CD4-positive, alpha-beta memory T cell (primary cell): ENCODE results near the gene ATP6V1G2. TPM values are rescaled to one million over a fixed set of nuclear protein-coding genes. Genes with fewer than 3 reads are reported as not detected.
A peak's percentile ranks its signal among the peaks of the same experiment; 100 is the strongest.
"Not testable (repeated sequence)": the region's sequence is repeated elsewhere in the genome, so short reads cannot be mapped to it uniquely, and the experiment has no call there.

Experiments
- CTCF ChIA-PET: fragments of 350-600 bp; sonication (Branson Sonifier 250); formaldehyde crosslinking; loops from one replicate; lab custom pipeline; 2021; ENCODE audit warnings: inconsistent platforms; ENCODE audit not compliant: partially characterized antibody; lab: Charles Lee
- POLR2A ChIA-PET: fragments of 350-600 bp; sonication (Branson Sonifier 250); formaldehyde crosslinking; loops from one replicate; lab custom pipeline; 2021; ENCODE audit not compliant: partially characterized antibody; lab: Charles Lee
- DNase-seq, 5 donors: peaks; one replicate each; pipeline versions ENCODE4 v3.0.0 to v3.0.0-alpha.2; 2020 to 2022; ENCODE audit warnings: mixed read lengths in 1 of 5
- H3K27ac ChIP-seq: one replicate; pipeline ENCODE4 v1.7.0; 2013; ENCODE audit warnings: low read depth, low read length
- H3K27me3 ChIP-seq: 2 replicates; pipeline ENCODE4 v1.7.0; 2013; ENCODE audit warnings: mild to moderate bottlenecking, low read length, moderate library complexity; ENCODE audit not compliant: insufficient read depth
- H3K36me3 ChIP-seq: 2 replicates; pipeline ENCODE4 v1.7.0; 2013; ENCODE audit warnings: mild to moderate bottlenecking, low read length, moderate library complexity; ENCODE audit not compliant: insufficient read depth
- H3K4me1 ChIP-seq: 2 replicates; pipeline ENCODE4 v1.7.0; 2013; ENCODE audit warnings: mild to moderate bottlenecking, low read length, moderate library complexity; ENCODE audit not compliant: insufficient read depth
- H3K4me3 ChIP-seq, 2 donors: one replicate each; pipeline ENCODE4 v1.7.0; 2013; ENCODE audit warnings: low read length in 2 of 2, mild to moderate bottlenecking in 1 of 2
- H3K9me3 ChIP-seq, 2 donors: one replicate each; pipeline ENCODE4 v1.7.0; 2013; ENCODE audit warnings: low read length in 2 of 2, control low read depth in 1 of 2; ENCODE audit not compliant: control insufficient read depth in 1 of 2
- H3K27ac Mint-ChIP-seq, 7 donors: one replicate each; pipeline ENCODE4 v1.8.0; 2020 to 2021; ENCODE audit warnings: mixed read lengths in 7 of 7, mild to moderate bottlenecking in 6 of 7, inconsistent platforms in 3 of 7, moderate library complexity in 3 of 7
- H3K27me3 Mint-ChIP-seq, 2 donors: one replicate each; pipeline ENCODE4 v1.8.0; 2020 to 2021; ENCODE audit warnings: mixed read lengths in 2 of 2
- H3K36me3 Mint-ChIP-seq, 2 donors: one replicate each; pipeline ENCODE4 v1.8.0; 2020 to 2021; ENCODE audit warnings: mixed read lengths in 2 of 2, inconsistent platforms in 1 of 2, mild to moderate bottlenecking in 1 of 2
- H3K4me1 Mint-ChIP-seq, 4 donors: one replicate each; pipeline ENCODE4 v1.8.0; 2020 to 2021; ENCODE audit warnings: mixed read lengths in 4 of 4, mild to moderate bottlenecking in 1 of 4
- H3K4me3 Mint-ChIP-seq, 8 donors: one replicate each; pipeline ENCODE4 v1.8.0; 2020 to 2021; ENCODE audit warnings: mixed read lengths in 8 of 8, mild to moderate bottlenecking in 7 of 8, moderate library complexity in 6 of 8, inconsistent platforms in 3 of 8
- H3K9me3 Mint-ChIP-seq, 8 donors: one replicate each; pipeline ENCODE4 v1.8.0; 2020 to 2021; ENCODE audit warnings: mixed read lengths in 8 of 8, mild to moderate bottlenecking in 5 of 8, inconsistent platforms in 3 of 8, moderate library complexity in 1 of 8
- intact Hi-C: fragments of 100-400 bp; cut with micrococcal nuclease; formaldehyde crosslinking; loops from one replicate; pipeline ENCODE4 v1.15.1; 2023
- polyA plus RNA-seq, 2 donors: library from polyadenylated mRNA; unstranded; fragments of 300-500 nt; fragmentation: Illumina TruSeq; gene quantifications; one replicate each; pipeline ENCODE4 v1.2.3, GENCODE V29; 2021
- total RNA-seq, 2 experiments: library from RNA; stranded (reverse); gene quantifications; one replicate each; pipeline ENCODE4 v1.2.3, GENCODE V29; 2021

Gene ATP6V1G2
- total and polyA plus RNA-seq, 4 experiments from 2014 or later = 0.84 to 7.2 (median 3.5) TPM

DNA sequence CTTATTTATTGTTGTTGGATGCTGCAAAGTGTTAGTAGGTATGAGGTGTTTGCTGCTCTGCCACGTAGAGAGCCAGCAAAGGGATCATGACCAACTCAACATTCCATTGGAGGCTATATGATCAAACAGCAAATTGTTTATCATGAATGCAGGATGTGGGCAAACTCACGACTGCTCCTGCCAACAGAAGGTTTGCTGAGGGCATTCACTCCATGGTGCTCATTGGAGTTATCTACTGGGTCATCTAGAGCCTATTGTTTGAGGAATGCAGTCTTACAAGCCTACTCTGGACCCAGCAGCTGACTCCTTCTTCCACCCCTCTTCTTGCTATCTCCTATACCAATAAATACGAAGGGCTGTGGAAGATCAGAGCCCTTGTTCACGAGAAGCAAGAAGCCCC, 36.4 kb downstream of the ATP6V1G2 start:
- no peaks in the 10 kb centered on the region for H3K27me3 Mint-ChIP-seq
- no peaks in the 10 kb centered on the region for H3K9me3 ChIP-seq
- no peak overlapping the region for H3K4me3 ChIP-seq
- H3K27me3 ChIP-seq = no peaks in the 10 kb centered on the region
- DNase-seq = no peak
- ChIA-PET CTCF (no interaction called here), POLR2A (no interaction called here)
- peak overlapping the region in 1 of 7 donors; percentile 22 for H3K27ac Mint-ChIP-seq
- no peaks in the 10 kb centered on the region for H3K4me1 ChIP-seq
- H3K4me1 Mint-ChIP-seq = peaks cover 2 to 3% (median 3%) of the 10 kb centered on the region in 4 donors
- H3K4me3 Mint-ChIP-seq = no peak overlapping the region
- peaks cover 48% of the 10 kb centered on the region for H3K36me3 ChIP-seq
- intact Hi-C loops = no loop called here
- H3K9me3 Mint-ChIP-seq = no peaks in the 10 kb centered on the region
- H3K36me3 Mint-ChIP-seq = peaks cover 40 to 41% of the 10 kb centered on the region in 2 donors
- H3K27ac ChIP-seq = no peak overlapping the region

DNA sequence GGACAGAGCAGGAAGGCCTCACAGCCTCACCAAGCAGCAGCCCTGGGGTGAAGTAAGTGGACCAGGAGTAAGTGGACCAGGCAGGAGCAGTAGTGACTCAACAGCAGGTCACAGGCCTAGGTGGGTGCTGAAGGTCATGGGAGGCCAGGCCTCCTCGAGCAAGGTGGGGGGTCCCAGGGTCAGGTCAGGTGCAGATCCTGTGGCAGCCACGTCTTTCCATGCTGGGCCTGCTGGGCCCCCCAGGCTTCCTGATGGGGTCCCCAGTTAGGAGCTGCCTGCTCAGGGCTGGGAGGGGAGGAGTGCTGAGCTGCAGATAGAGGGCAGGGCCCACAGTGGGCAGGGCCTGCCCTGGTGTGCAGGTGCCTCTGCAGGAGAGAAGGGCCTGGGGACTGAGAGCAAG, 37.4 kb downstream of the ATP6V1G2 start:
- POLR2A ChIA-PET, intact Hi-C loops, H3K9me3 ChIP-seq, H3K9me3 Mint-ChIP-seq, CTCF ChIA-PET, H3K4me3 ChIP-seq, H3K4me1 ChIP-seq, DNase-seq, H3K27ac ChIP-seq, H3K4me1 Mint-ChIP-seq, H3K27me3 ChIP-seq, H3K27me3 Mint-ChIP-seq, H3K4me3 Mint-ChIP-seq: not testable (repeated sequence)
- Mint-ChIP-seq H3K27ac (peak overlapping the region in 1 of 7 donors; percentile 80), H3K36me3 (peaks cover 42% of the 10 kb centered on the region in 2 donors)
- peaks cover 51% of the 10 kb centered on the region for H3K36me3 ChIP-seq

GRCh38 chr6:31502586-31502985, 43.8 kb downstream of the ATP6V1G2 start:
- peaks cover 25% of the 10 kb centered on the region for H3K4me1 ChIP-seq
- intact Hi-C loops = no loop called here
- Mint-ChIP-seq H3K4me1 (peaks cover 35 to 65% (median 48%) of the 10 kb centered on the region in 4 donors), H3K36me3 (peaks cover 15 to 17% of the 10 kb centered on the region in 2 donors), H3K9me3 (no peaks in the 10 kb centered on the region), H3K4me3 (no peak overlapping the region), H3K27ac (peak overlapping the region in 5 of 7 donors; percentile 15 to 61 (median 54)), H3K27me3 (no peaks in the 10 kb centered on the region)
- no peaks in the 10 kb centered on the region for H3K9me3 ChIP-seq
- no peak for DNase-seq
- POLR2A ChIA-PET = interaction anchor here (1.6 kb wide), 1 partner anchor 39 kb away, joined by 6 read pairs; the partner anchor contains the start of gene DDX39B
- CTCF ChIA-PET = interaction anchor here (1.2 kb wide), 1 partner anchor 95 kb away, joined by 4 read pairs; no protein-coding TSS in a partner anchor
- H3K27ac ChIP-seq = no peak overlapping the region
- peaks cover 26% of the 10 kb centered on the region for H3K36me3 ChIP-seq
- no peak overlapping the region for H3K4me3 ChIP-seq
- no peaks in the 10 kb centered on the region for H3K27me3 ChIP-seq

GRCh38 chr6:31499648-31500047, 46.8 kb downstream of the ATP6V1G2 start:
- DNase-seq, H3K27me3 Mint-ChIP-seq, intact Hi-C loops, H3K9me3 Mint-ChIP-seq, H3K36me3 ChIP-seq, H3K9me3 ChIP-seq, H3K27ac ChIP-seq, H3K4me3 ChIP-seq, H3K27me3 ChIP-seq: not testable (repeated sequence)
- Mint-ChIP-seq H3K27ac (peak overlapping the region in 2 of 7 donors; percentile 47 to 85), H3K36me3 (peaks cover 0 to 13% of the 10 kb centered on the region in 2 donors), H3K4me3 (peak overlapping the region in 3 of 8 donors; percentile 86 to 88 (median 87)), H3K4me1 (peaks cover 49 to 84% (median 65%) of the 10 kb centered on the region in 4 donors)
- CTCF ChIA-PET = interaction anchor here (1.2 kb wide), 1 partner anchor 42 kb away, joined by 3 read pairs; the partner anchor contains the start of gene DDX39B
- peaks cover 50% of the 10 kb centered on the region for H3K4me1 ChIP-seq
- POLR2A ChIA-PET = interaction anchor here (7.8 kb wide), 1 partner anchor 41 kb away, joined by 152 read pairs; the partner anchor contains the start of gene DDX39B

DNA sequence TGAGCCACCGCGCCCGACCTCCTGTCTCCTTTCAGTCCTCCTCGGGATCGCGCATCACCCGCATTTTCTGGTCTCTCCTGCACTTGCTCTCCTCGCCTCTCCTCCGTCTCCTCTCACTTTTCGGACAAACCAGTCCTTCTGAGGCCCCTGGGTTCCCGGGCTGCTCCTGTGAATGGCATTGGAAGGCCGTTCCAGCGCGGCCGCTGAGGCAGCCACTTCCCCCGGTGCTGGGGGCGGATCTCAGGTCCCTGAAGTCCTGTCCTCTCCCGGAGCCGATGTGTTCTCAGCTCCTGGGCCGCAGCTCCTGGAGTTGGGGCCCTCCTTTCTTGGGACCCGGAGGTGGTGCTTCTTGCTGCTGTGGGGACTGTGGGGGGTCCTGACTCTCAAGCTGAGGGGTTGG, 47.7 kb downstream of the ATP6V1G2 start:
- H3K9me3 Mint-ChIP-seq = peaks cover 0 to 2% (median 0%) of the 10 kb centered on the region in 8 donors
- Histone ChIP-seq H3K27ac (peak overlapping the region; percentile 78), H3K9me3 (no peaks in the 10 kb centered on the region), H3K4me3 (no peak overlapping the region), H3K27me3 (no peaks in the 10 kb centered on the region), H3K4me1 (peaks cover 50% of the 10 kb centered on the region), H3K36me3 (no peaks in the 10 kb centered on the region)
- H3K36me3 Mint-ChIP-seq = peaks cover 0 to 13% of the 10 kb centered on the region in 2 donors
- ChIA-PET POLR2A (interaction anchor here (0.6 to 7.8 kb wide), 3 partner anchors 42 to 479 kb away, joined by 6 to 152 read pairs (median 43); partner anchors contain the start of genes DDX39B and TNF), CTCF (interaction anchor here (0.6 to 2.1 kb wide), 3 partner anchors 15 to 52 kb away, joined by 3 to 6 read pairs (median 3); partner anchors contain the start of gene DDX39B)
- DNase-seq = no peak
- H3K4me3 Mint-ChIP-seq = peak overlapping the region; percentile 85 to 93 (median 89)
- H3K27me3 Mint-ChIP-seq = no peaks in the 10 kb centered on the region
- H3K27ac Mint-ChIP-seq = peak overlapping the region in 6 of 7 donors; percentile 47 to 92 (median 78)
- intact Hi-C loops = no loop called here
- H3K4me1 Mint-ChIP-seq = peaks cover 49 to 88% (median 63%) of the 10 kb centered on the region in 4 donors

DNA sequence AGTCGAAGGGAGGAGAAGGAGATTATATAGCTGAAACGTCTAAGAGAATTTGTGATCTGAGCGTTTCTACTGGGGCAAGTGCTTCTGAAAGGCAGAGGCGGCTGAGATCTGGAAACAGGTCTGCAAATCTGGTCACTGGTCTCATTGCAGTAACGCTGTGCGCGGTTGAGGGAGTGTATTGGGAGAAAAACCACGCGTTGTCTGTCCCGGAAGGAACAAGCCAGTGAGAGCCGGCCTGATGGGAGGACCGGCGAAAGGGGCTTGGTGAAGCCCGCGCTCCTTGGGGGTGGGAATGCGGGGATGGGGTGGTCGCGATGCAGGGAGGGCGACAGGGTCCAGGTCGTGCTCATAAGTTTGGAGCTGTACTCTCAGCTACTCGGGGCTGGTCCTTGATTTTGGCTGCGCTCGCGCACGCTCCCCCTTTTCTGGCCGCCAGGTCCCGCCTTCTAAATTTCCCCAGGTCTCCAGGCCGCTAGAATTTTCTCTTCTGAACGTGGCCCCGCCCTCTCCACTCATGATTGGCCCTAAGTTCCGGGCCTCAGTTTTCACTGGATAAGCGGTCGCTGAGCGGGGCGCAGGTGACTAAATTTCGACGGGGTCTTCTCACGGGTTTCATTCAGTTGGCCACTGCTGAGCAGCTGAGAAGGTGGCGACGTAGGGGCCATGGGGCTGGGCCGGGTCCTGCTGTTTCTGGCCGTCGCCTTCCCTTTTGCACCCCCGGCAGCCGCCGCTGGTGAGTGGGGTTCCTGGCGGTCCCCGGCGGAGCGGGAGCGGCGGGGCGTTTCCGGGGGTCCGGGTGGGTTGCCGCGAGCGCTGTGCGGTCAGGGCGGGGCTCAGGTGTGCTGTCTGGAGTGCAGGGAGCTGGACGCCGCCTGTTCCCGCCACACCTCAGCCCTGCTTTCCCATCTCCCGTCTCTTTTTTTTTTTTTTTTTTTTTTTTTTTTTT, 48.6 kb downstream of the ATP6V1G2 start, which contains the start of gene MICB:
Gene MICB, plus strand, starts transcription at position 615 of the 946 bp plus-strand sequence. Its CDS starts 49 bp downstream, at position 664.
- Histone ChIP-seq H3K4me3 (peak within 1 kb of the TSS; percentile 67 to 86), H3K36me3 (no peaks in the 10 kb centered on the region), H3K27me3 (no peaks in the 10 kb centered on the region), H3K27ac (peak within 1 kb of the TSS; percentile 78), H3K9me3 (no peaks in the 10 kb centered on the region), H3K4me1 (peaks cover 53% of the 10 kb centered on the region)
- peak; percentile 80 to 94 (median 81) for DNase-seq
- intact Hi-C loops = no loop called here
- H3K27me3 Mint-ChIP-seq = no peaks in the 10 kb centered on the region
- ChIA-PET POLR2A (interaction anchor here (0.6 to 7.8 kb wide), 14 partner anchors 24 to 478 kb away, joined by 3 to 152 read pairs (median 6); partner anchors contain the start of genes ATP6V1G2, BAG6, DDX39B and LTB), CTCF (interaction anchor here (0.6 to 6.3 kb wide), 5 partner anchors 19 to 99 kb away, joined by 3 to 82 read pairs (median 6); partner anchors contain the start of gene DDX39B)
- H3K9me3 Mint-ChIP-seq = peaks cover 0 to 2% (median 0%) of the 10 kb centered on the region in 8 donors
- peak within 1 kb of the TSS; percentile 90 to 98 (median 94) for H3K4me3 Mint-ChIP-seq
- H3K36me3 Mint-ChIP-seq = peaks cover 0 to 13% of the 10 kb centered on the region in 2 donors
- H3K4me1 Mint-ChIP-seq = peaks cover 47 to 85% (median 63%) of the 10 kb centered on the region in 4 donors
- H3K27ac Mint-ChIP-seq = peak within 1 kb of the TSS; percentile 85 to 97 (median 95)
